Upper lobe of right lung (tissue), 1 donor: Measurements from ENCODE around the gene DNAJB1. TPM values are rescaled to one million over a fixed set of nuclear protein-coding genes. Genes with fewer than 3 reads are reported as not detected.

Experiments
- ATAC-seq: fragments of 200-7000 bp; cut with Tn5 transposase; one replicate; pipeline ENCODE4 v1.9.1; 2020; ENCODE audit warnings: mild to moderate bottlenecking, moderate library complexity
- DNase-seq: peaks from one replicate; pipeline ENCODE4 v3.0.0-alpha.2; 2020
- H3K27ac ChIP-seq: fragments of 200-600 bp; one replicate; pipeline ENCODE4 v1.8.0; 2022
- H3K27me3 ChIP-seq: fragments of 200-600 bp; one replicate; pipeline ENCODE4 v1.8.0; 2022; ENCODE audit warnings: mild to moderate bottlenecking
- H3K36me3 ChIP-seq: fragments of 200-600 bp; one replicate; pipeline ENCODE4 v1.8.0; 2022
- H3K4me1 ChIP-seq: fragments of 200-600 bp; one replicate; pipeline ENCODE4 v1.8.0; 2022
- H3K4me3 ChIP-seq: fragments of 200-600 bp; one replicate; pipeline ENCODE4 v1.8.0; 2022; ENCODE audit warnings: mild to moderate bottlenecking
- H3K9me3 ChIP-seq: fragments of 200-600 bp; one replicate; pipeline ENCODE4 v1.8.0; 2022
- intact Hi-C: fragments of 100-400 bp; cut with DNase I; formaldehyde crosslinking; loops from one replicate; pipeline ENCODE4 v1.11.0; 2022
- total RNA-seq: library from RNA; stranded (reverse); fragmentation: NEBNext Ultra II Directional; extraction: Animal tissue kit (Norgen Biotek cat#: 25700); gene quantifications from one replicate; pipeline ENCODE4 v1.2.1, GENCODE V29; 2021
- TF ChIP-seq, protein P1 (sequence below): fragments of 200-600 bp; IDR thresholded peaks from one replicate; pipeline ENCODE4 v1.8.0; 2022; ENCODE audit warnings: antibody characterized with exemption
- donor health status: DM: no; HTN: yes; CAD: no; lungs with severe emphysema.

The DNAJB1 gene
- total RNA-seq, 1 donor from 2014 or later = 99.7 TPM

DNA sequence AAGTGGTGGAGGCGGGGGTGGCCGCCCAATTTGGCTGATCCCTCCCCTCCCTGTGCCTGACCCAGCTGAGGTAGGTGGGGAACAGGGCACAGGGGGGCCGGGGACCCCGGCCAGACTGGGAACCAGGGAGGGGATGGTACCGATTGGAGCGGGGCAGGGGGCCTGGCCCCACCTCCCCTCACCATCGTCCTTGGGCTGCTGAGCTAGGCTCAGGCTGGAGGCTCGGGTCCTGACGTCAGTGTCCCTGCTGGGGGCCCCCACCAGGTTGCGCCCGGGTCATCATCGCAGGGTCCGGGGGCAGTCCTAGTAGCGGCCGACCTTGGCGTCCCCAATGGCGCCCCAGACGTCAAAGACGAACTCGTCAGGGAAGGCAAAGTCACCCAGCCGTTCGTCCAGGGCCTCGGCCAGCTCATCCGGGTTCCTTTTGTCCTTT lies 40.1 kb downstream of the DNAJB1 start:
- Histone ChIP-seq H3K27me3 (no peaks in the 10 kb centered on the region), H3K4me1 (peaks cover 31% of the 10 kb centered on the region), H3K36me3 (peaks cover 18% of the 10 kb centered on the region), H3K9me3 (no peaks in the 10 kb centered on the region), H3K27ac (peak overlapping the region; percentile 71), H3K4me3 (no peak overlapping the region)
- ATAC-seq (no peak), DNase-seq (no peak)
- TF ChIP-seq, protein P1, sequence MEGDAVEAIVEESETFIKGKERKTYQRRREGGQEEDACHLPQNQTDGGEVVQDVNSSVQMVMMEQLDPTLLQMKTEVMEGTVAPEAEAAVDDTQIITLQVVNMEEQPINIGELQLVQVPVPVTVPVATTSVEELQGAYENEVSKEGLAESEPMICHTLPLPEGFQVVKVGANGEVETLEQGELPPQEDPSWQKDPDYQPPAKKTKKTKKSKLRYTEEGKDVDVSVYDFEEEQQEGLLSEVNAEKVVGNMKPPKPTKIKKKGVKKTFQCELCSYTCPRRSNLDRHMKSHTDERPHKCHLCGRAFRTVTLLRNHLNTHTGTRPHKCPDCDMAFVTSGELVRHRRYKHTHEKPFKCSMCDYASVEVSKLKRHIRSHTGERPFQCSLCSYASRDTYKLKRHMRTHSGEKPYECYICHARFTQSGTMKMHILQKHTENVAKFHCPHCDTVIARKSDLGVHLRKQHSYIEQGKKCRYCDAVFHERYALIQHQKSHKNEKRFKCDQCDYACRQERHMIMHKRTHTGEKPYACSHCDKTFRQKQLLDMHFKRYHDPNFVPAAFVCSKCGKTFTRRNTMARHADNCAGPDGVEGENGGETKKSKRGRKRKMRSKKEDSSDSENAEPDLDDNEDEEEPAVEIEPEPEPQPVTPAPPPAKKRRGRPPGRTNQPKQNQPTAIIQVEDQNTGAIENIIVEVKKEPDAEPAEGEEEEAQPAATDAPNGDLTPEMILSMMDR = no peak
- intact Hi-C loops = no loop called here

DNA sequence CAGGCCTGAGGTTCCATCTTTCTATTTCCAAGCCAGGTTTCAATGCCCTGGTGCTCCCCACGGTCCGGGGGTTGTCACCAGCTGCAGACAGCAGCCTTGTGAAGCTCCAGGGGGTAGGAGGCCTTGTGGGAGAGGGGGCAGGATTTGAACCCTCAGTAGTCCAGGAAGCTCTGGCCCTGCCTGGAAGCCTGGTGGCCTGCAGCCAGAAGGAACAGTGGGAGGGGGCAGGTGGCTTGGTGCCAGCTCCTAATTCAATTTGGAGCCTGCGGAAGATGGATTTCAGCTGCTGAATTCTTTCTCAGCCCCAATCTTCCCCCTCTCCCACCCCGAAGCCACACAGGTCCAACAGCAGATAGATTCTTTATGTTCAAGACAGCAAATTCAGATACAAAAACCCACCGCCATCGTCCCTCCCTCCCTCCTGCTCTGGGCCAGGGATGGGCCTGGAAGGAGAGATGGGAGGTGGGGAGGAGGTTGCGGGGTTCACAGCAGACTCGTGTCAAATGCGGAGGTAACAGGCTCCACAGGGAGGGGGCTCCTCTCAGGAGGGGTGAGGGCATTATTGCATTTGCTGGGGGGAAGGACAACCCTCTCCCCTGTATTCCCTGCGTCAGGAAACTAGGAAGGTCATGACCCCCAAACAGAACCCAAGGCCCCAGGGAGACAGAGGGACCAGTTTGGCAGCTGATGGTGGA lies 40.6 kb downstream of the DNAJB1 start:
- no peak overlapping the region for H3K4me3 ChIP-seq
- H3K27ac ChIP-seq = peak overlapping the region; percentile 71
- H3K36me3 ChIP-seq = peaks cover 18% of the 10 kb centered on the region
- TF ChIP-seq, protein P1 = no peak
- H3K9me3 ChIP-seq = no peaks in the 10 kb centered on the region
- no peak for ATAC-seq
- intact Hi-C loops = no loop called here
- no peaks in the 10 kb centered on the region for H3K27me3 ChIP-seq
- no peak for DNase-seq
- peaks cover 33% of the 10 kb centered on the region for H3K4me1 ChIP-seq

DNA sequence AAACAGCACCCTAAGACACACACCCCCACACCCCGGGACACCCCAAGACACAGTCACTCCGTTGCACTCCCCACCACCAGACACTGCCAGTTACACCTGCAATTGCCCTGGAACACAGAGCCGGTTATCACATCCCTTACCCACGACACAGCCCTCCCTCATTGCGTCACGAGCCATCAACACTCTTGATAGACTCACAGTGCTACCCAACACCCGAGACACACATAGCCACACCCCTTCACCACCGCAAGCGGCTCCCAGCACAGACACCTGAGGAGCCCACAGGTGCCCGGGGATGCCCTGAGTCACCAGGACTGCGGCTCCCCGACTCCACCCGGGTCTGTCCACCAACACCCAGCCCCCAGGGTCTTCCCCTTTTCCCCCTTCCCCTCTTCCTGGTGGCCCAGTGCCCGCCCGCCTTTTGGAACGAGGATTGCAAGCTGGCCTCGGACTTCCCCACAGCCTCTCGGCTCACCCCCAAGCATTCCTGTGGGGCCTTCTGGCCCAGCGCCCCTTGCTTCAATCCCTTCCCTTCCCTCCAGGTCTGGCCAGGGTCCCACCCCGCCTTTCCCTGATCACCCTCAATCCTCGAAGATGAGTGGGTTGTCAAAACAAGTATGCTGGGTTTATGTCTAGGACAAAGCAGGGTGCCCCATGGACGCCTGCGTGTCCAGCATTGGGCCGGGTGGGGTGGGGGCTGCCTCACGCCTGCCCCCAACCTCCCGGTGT lies 41.4 kb downstream of the DNAJB1 start:
- peaks cover 18% of the 10 kb centered on the region for H3K36me3 ChIP-seq
- no peak overlapping the region for H3K4me3 ChIP-seq
- H3K27me3 ChIP-seq = no peaks in the 10 kb centered on the region
- DNase-seq (no peak), ATAC-seq (peak; percentile 9)
- TF ChIP-seq, protein P1 = no peak
- intact Hi-C loops = no loop called here
- H3K4me1 ChIP-seq = peaks cover 40% of the 10 kb centered on the region
- H3K9me3 ChIP-seq = no peaks in the 10 kb centered on the region
- H3K27ac ChIP-seq = peak overlapping the region; percentile 71

DNA sequence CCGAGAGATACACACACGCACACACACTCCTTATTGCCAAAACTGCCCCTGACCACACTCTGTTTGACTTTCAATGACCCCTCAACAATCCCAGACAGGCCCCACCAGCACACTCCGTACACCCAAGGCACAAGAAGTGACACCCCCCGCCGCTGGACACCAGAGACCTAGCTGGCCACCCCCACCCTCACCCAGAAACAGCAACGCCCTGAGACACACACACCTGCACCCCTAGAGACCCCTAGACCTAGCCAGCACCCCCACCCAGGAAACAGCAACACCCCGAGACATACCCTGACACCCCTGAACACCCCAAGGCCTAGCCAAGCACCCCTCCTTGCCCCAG lies 41.9 kb downstream of the DNAJB1 start:
- peaks cover 21% of the 10 kb centered on the region for H3K36me3 ChIP-seq
- ATAC-seq = no peak
- DNase-seq = no peak
- intact Hi-C loops = no loop called here
- H3K9me3 ChIP-seq = no peaks in the 10 kb centered on the region
- H3K4me3 ChIP-seq = no peak overlapping the region
- H3K27ac ChIP-seq = no peak overlapping the region
- peaks cover 40% of the 10 kb centered on the region for H3K4me1 ChIP-seq
- TF ChIP-seq, protein P1 = no peak
- H3K27me3 ChIP-seq = no peaks in the 10 kb centered on the region

DNA sequence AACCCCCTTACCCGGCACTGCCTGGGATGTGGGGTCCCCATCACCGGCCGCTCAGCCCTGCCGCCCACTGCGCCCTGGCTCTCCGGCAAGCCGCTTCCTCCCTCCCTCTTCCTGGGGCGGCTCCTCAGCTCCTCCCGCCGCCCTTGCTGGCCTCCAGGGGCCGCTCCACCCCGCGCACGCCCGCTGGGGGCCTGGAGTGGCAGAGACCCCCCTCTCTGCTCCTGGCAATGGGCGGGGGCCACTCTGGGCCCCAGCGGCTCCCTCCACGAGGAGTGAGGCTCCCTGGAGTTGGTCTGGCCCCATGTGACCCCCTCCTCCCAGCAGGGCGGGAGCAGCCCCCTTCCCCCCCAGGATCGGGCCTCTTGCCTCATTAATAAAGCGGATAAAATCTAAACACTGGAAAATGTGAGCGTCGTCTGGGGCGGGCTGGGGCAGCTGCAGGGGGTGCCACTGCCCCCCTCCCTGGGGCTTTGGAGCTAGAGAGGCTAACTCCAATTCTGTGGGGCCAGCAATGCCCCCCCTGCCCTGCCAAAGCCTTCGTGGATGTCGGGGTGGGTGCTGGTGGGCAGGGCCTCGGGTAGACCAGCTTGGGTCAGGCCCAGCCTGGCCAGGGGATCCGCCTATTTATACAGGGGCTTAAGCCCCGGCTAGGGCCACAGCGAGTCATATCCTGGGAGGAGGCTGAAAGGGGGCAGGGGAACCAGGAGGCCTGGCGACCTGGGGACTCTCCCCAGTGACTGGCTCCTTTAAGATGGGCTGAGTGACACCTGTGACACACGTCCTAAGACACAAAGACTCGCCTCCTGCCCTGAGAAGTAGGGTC lies 42.7 kb downstream of the DNAJB1 start, which contains the start of gene PTGER1:
Gene PTGER1, minus strand, starts transcription at position 104 of the 823 bp plus-strand sequence. CDS start 1,034 bp downstream, outside the sequence.
- Histone ChIP-seq H3K4me3 (peak within 1 kb of the TSS; percentile 4), H3K4me1 (peaks cover 40% of the 10 kb centered on the region)
- TF ChIP-seq, protein P1 = peak; percentile 43

More for the DNA sequence above, 42.7 kb downstream of the DNAJB1 start, which contains the start of gene PTGER1:
- no peak within 1 kb of the TSS for H3K27ac ChIP-seq
- H3K9me3 ChIP-seq = no peaks in the 10 kb centered on the region
- intact Hi-C loops = no loop called here
- peaks cover 27% of the 10 kb centered on the region for H3K36me3 ChIP-seq
- H3K27me3 ChIP-seq = no peaks in the 10 kb centered on the region
- DNase-seq = no peak
- ATAC-seq = peak; percentile 35
